Mesodermal cell (in vitro differentiated cells): ENCODE results near the gene PLEKHM2.

Source experiments
- H3K27ac ChIP-seq: 2 replicates; pipeline ENCODE4 v1.7.0; 2013; ENCODE audit warnings: mild to moderate bottlenecking, low read depth, low read length, moderate library complexity; ENCODE audit not compliant: severe bottlenecking
- H3K36me3 ChIP-seq: 2 replicates; pipeline ENCODE4 v1.7.1; 2013; ENCODE audit warnings: mild to moderate bottlenecking, low read length, moderate library complexity; ENCODE audit not compliant: control insufficient read depth, insufficient read depth
- H3K4me1 ChIP-seq: one replicate; pipeline ENCODE4 v1.7.1; 2013; ENCODE audit warnings: mild to moderate bottlenecking, low read length; ENCODE audit not compliant: insufficient read depth, control insufficient read depth, poor library complexity, severe bottlenecking
- H3K4me3 ChIP-seq: 2 replicates; pipeline ENCODE4 v1.7.0; 2013; ENCODE audit warnings: low read length, control low read depth, mild to moderate bottlenecking; ENCODE audit not compliant: insufficient read depth, poor library complexity, severe bottlenecking; ENCODE audit errors: extremely low read depth
- H3K9me3 ChIP-seq: 2 replicates; pipeline ENCODE4 v1.7.1; 2013; ENCODE audit warnings: mild to moderate bottlenecking, low read length, moderate library complexity; ENCODE audit not compliant: control insufficient read depth
- WGBS, 2 experiments: methylation state at CpG; one replicate each; pipeline ENCODE4 v1.1.5; 2013; ENCODE audit warnings: missing lambda C conversion rate in 2 of 2; ENCODE audit not compliant: insufficient coverage in 2 of 2; 5-methylcytosine and 5-hydroxymethylcytosine counted together

The PLEKHM2 gene

GRCh38 chr1:15657021-15657420 is 27.1 kb upstream of the PLEKHM2 start:
- H3K36me3 ChIP-seq, result peaks cover 84% of the 10 kb centered on the region
- H3K4me1 ChIP-seq, result no peaks in the 10 kb centered on the region
- H3K9me3 ChIP-seq, result no peaks in the 10 kb centered on the region
- no peak overlapping the region for H3K27ac ChIP-seq
- WGBS, 2 experiments, result no CpG with 5 or more reads among the region's 1 CpG
- no peak overlapping the region for H3K4me3 ChIP-seq

- Histone ChIP-seq H3K4me3 (no peak overlapping the region), H3K9me3 (no peaks in the 10 kb centered on the region), H3K4me1 (no peaks in the 10 kb centered on the region), H3K36me3 (peaks cover 74% of the 10 kb centered on the region), H3K27ac (no peak overlapping the region)
- 92 to 100% methylated on average over 2 of the region's 3 CpGs for WGBS, 2 experiments
Measured at GRCh38 chr1:15660151-15660550, 24.0 kb upstream of the PLEKHM2 start.

GRCh38 chr1:15662477-15662876 is 21.6 kb upstream of the PLEKHM2 start:
- peaks cover 56% of the 10 kb centered on the region for H3K36me3 ChIP-seq
- H3K4me1 ChIP-seq, result no peaks in the 10 kb centered on the region
- WGBS, 2 experiments, result 100% methylated on average over 2 of the region's 2 CpGs
- H3K4me3 ChIP-seq, result no peak overlapping the region
- no peak overlapping the region for H3K27ac ChIP-seq
- H3K9me3 ChIP-seq, result no peaks in the 10 kb centered on the region

GRCh38 chr1:15663925-15664324 is 20.2 kb upstream of the PLEKHM2 start:
- no peak overlapping the region for H3K27ac ChIP-seq
- H3K4me1 ChIP-seq, result peaks cover 4% of the 10 kb centered on the region
- H3K4me3 ChIP-seq, result no peak overlapping the region
- no peaks in the 10 kb centered on the region for H3K9me3 ChIP-seq
- WGBS, 2 experiments, result 85 to 100% methylated on average over 1 to 2 of the region's 3 CpGs
- H3K36me3 ChIP-seq, result peaks cover 45% of the 10 kb centered on the region

GRCh38 chr1:15667362-15667761 is 16.8 kb upstream of the PLEKHM2 start:
- H3K4me1 ChIP-seq, result peaks cover 4% of the 10 kb centered on the region
- 93 to 100% methylated on average over 6 to 7 of the region's 7 CpGs for WGBS, 2 experiments
- no peak overlapping the region for H3K4me3 ChIP-seq
- H3K27ac ChIP-seq, result no peak overlapping the region
- H3K9me3 ChIP-seq, result no peaks in the 10 kb centered on the region
- peaks cover 15% of the 10 kb centered on the region for H3K36me3 ChIP-seq

- Histone ChIP-seq H3K4me3 (no peak overlapping the region), H3K27ac (no peak overlapping the region), H3K4me1 (peaks cover 4% of the 10 kb centered on the region), H3K36me3 (peaks cover 10% of the 10 kb centered on the region), H3K9me3 (no peaks in the 10 kb centered on the region)
- WGBS, 2 experiments, result 100% methylated on average over 2 of the region's 5 CpGs
Measured at GRCh38 chr1:15668089-15668754, 15.9 kb upstream of the PLEKHM2 start.

GRCh38 chr1:15669074-15669473 is 15.0 kb upstream of the PLEKHM2 start:
- Histone ChIP-seq H3K27ac (no peak overlapping the region), H3K36me3 (peaks cover 10% of the 10 kb centered on the region), H3K4me3 (no peak overlapping the region), H3K9me3 (no peaks in the 10 kb centered on the region), H3K4me1 (peaks cover 4% of the 10 kb centered on the region)
- WGBS, 2 experiments, result 80 to 86% methylated on average over 5 to 10 of the region's 10 CpGs

- Histone ChIP-seq H3K9me3 (no peaks in the 10 kb centered on the region), H3K4me3 (no peak overlapping the region), H3K36me3 (peaks cover 4% of the 10 kb centered on the region), H3K27ac (no peak overlapping the region), H3K4me1 (peaks cover 4% of the 10 kb centered on the region)
- 95 to 96% methylated on average over 3 of the region's 4 CpGs for WGBS, 2 experiments
Measured at GRCh38 chr1:15669864-15670263, 14.3 kb upstream of the PLEKHM2 start.

- Histone ChIP-seq H3K36me3 (peaks cover 4% of the 10 kb centered on the region), H3K4me1 (peaks cover 4% of the 10 kb centered on the region), H3K4me3 (no peak overlapping the region), H3K9me3 (no peaks in the 10 kb centered on the region), H3K27ac (no peak overlapping the region)
- no CpG with 5 or more reads among the region's 2 CpGs for WGBS, 2 experiments
Measured at GRCh38 chr1:15671430-15671829, 12.7 kb upstream of the PLEKHM2 start.

- Histone ChIP-seq H3K4me3 (no peak overlapping the region), H3K4me1 (no peaks in the 10 kb centered on the region), H3K9me3 (peaks cover 12% of the 10 kb centered on the region), H3K36me3 (no peaks in the 10 kb centered on the region), H3K27ac (no peak overlapping the region)
- WGBS, 2 experiments, result 77 to 89% methylated on average over 7 of the region's 12 CpGs
Measured at GRCh38 chr1:15674386-15675159, 9.5 kb upstream of the PLEKHM2 start.

GRCh38 chr1:15676010-15676409 is 8.1 kb upstream of the PLEKHM2 start:
- Histone ChIP-seq H3K27ac (no peak overlapping the region), H3K4me3 (no peak overlapping the region), H3K4me1 (peaks cover 5% of the 10 kb centered on the region), H3K9me3 (peaks cover 12% of the 10 kb centered on the region), H3K36me3 (no peaks in the 10 kb centered on the region)
- 100% methylated on average over 2 of the region's 2 CpGs for WGBS, 2 experiments
